ENCODE results near the gene ZNF714.

Gene ZNF714

GRCh38 chr19:21117041-21117907, 35.3 kb downstream of the ZNF714 start:
- Histone ChIP-seq H3K9me3 (no peaks in the 10 kb centered on the region), H3K4me1 (ENCODE audit: control insufficient read depth in 1 of 2, insufficient read depth in 1 of 2, low read depth in 1 of 2, low read length in 1 of 2) (no peaks in the 10 kb centered on the region), H3K27ac (no peak overlapping the region), H3K27me3 (no peaks in the 10 kb centered on the region), H3K4me3 (ENCODE audit: low read depth in 1 of 2, low read length in 1 of 2) (no peak overlapping the region), H3K36me3 (peaks cover 17% of the 10 kb centered on the region)
- TF ChIP-seq CTCF (IDR thresholded peaks at IDR 0.05): no peak

- Histone ChIP-seq H3K4me3 (ENCODE audit: low read depth in 1 of 2, low read length in 1 of 2) (no peak overlapping the region), H3K4me1 (ENCODE audit: control insufficient read depth in 1 of 2, insufficient read depth in 1 of 2, low read depth in 1 of 2, low read length in 1 of 2) (no peaks in the 10 kb centered on the region), H3K27ac (no peak overlapping the region), H3K36me3 (no peaks in the 10 kb centered on the region), H3K27me3 (no peaks in the 10 kb centered on the region), H3K9me3 (no peaks in the 10 kb centered on the region)
- no peak for TF ChIP-seq CTCF (IDR thresholded peaks at IDR 0.05)
Observed at GRCh38 chr19:21126078-21126477, 44.1 kb downstream of the ZNF714 start.

- Histone ChIP-seq H3K4me3 (ENCODE audit: low read depth in 1 of 2, low read length in 1 of 2) (no peak overlapping the region), H3K27ac (no peak overlapping the region), H3K9me3 (no peaks in the 10 kb centered on the region), H3K36me3 (no peaks in the 10 kb centered on the region), H3K4me1 (ENCODE audit: control insufficient read depth in 1 of 2, insufficient read depth in 1 of 2, low read depth in 1 of 2, low read length in 1 of 2) (no peaks in the 10 kb centered on the region), H3K27me3 (no peaks in the 10 kb centered on the region)
- TF ChIP-seq CTCF (IDR thresholded peaks at IDR 0.05): no peak
Observed at GRCh38 chr19:21127001-21127400, 45.0 kb downstream of the ZNF714 start.

GRCh38 chr19:21127898-21128297, 45.9 kb downstream of the ZNF714 start:
- H3K27ac ChIP-seq: no peak overlapping the region
- no peak for TF ChIP-seq CTCF (IDR thresholded peaks at IDR 0.05)
- no peaks in the 10 kb centered on the region for H3K27me3 ChIP-seq
- H3K36me3 ChIP-seq: no peaks in the 10 kb centered on the region
- H3K4me1 ChIP-seq (ENCODE audit: control insufficient read depth in 1 of 2, insufficient read depth in 1 of 2, low read depth in 1 of 2, low read length in 1 of 2): no peaks in the 10 kb centered on the region
- H3K4me3 ChIP-seq (ENCODE audit: low read depth in 1 of 2, low read length in 1 of 2): no peak overlapping the region
- H3K9me3 ChIP-seq: no peaks in the 10 kb centered on the region

GRCh38 chr19:21128901-21129698, 47.1 kb downstream of the ZNF714 start:
- no peaks in the 10 kb centered on the region for H3K36me3 ChIP-seq
- H3K27ac ChIP-seq: no peak overlapping the region
- H3K4me3 ChIP-seq (ENCODE audit: low read depth in 1 of 2, low read length in 1 of 2): no peak overlapping the region
- TF ChIP-seq CTCF (IDR thresholded peaks at IDR 0.05): no peak
- H3K27me3 ChIP-seq: no peaks in the 10 kb centered on the region
- no peaks in the 10 kb centered on the region for H3K9me3 ChIP-seq
- H3K4me1 ChIP-seq (ENCODE audit: control insufficient read depth in 1 of 2, insufficient read depth in 1 of 2, low read depth in 1 of 2, low read length in 1 of 2): no peaks in the 10 kb centered on the region

Data from neutrophil (primary cell).